HepG2 (cell line): Measurements from ENCODE around the gene PHF3.

Experiments
- CSRNP1 ChIP-seq: sonication (generic); formaldehyde crosslinking; IDR thresholded peaks from 2 replicates; pipeline ENCODE4 v1.8.1; 2023; ENCODE audit warnings: mild to moderate bottlenecking, missing genetic modification reagents
- ELF4 ChIP-seq: sonication (generic); formaldehyde crosslinking; IDR thresholded peaks from 2 replicates; pipeline ENCODE4 v1.5.0; 2020; ENCODE audit warnings: missing genetic modification reagents, mild to moderate bottlenecking, moderate library complexity, borderline replicate concordance
- NFIC ChIP-seq: IDR thresholded peaks from 2 replicates; pipeline ENCODE4 v1.6.1; 2012; ENCODE audit warnings: mild to moderate bottlenecking, low read length, inconsistent platforms
- PHF21A ChIP-seq: sonication (generic); formaldehyde crosslinking; IDR thresholded peaks from 2 replicates; pipeline ENCODE4 v1.5.0; 2020; ENCODE audit warnings: mild to moderate bottlenecking, missing genetic modification reagents

DNA sequence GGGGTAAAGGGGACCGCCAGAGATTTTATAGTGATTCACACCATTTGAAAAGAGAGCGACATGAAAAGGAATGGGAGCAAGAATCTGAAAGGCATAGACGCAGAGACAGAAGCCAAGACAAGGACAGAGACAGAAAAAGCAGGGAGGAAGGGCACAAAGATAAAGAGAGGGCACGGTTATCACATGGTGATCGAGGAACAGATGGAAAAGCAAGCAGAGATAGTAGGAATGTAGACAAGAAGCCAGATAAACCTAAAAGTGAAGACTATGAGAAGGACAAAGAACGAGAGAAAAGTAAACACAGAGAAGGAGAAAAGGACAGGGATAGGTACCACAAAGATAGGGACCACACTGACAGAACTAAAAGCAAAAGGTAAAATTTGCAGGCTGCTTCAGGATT is 77.7 kb downstream of the PHF3 start:
- TF ChIP-seq ELF4 (CRISPR knock-in tag) (no peak), CSRNP1 (CRISPR knock-in tag) (no peak), NFIC (no peak), PHF21A (CRISPR knock-in tag) (no peak)
